Activated naive CD8-positive, alpha-beta T cell treated with anti-CD3 and anti-CD28 coated beads, Interleukin-2, amount 10 ng/mL, durations not matched to agents 7 days and 5 days (primary cell): ENCODE data around the gene ASIC2. TPM values are rescaled to one million over a fixed set of nuclear protein-coding genes. Genes with fewer than 3 reads are reported as not detected.

Source experiments
- ATAC-seq: fragments of 150-1000 bp; cut with Tn5 transposase; one replicate; pipeline ENCODE4 v1.10.0; 2021; ENCODE audit warnings: low read depth, moderate library complexity
- POLR2A ChIA-PET: fragments of 350-600 bp; sonication (Branson Sonifier 250); formaldehyde crosslinking; loops from one replicate; lab custom pipeline; 2021; ENCODE audit warnings: antibody characterized with exemption; lab: Charles Lee
- DNase-seq: peaks from one replicate; pipeline ENCODE4 v3.0.0; 2021
- H3K27ac Mint-ChIP-seq: one replicate; pipeline ENCODE4 v1.8.0; 2022; ENCODE audit warnings: mild to moderate bottlenecking, mixed read lengths
- H3K27me3 Mint-ChIP-seq: one replicate; pipeline ENCODE4 v1.8.0; 2022; ENCODE audit warnings: mild to moderate bottlenecking, moderate library complexity, mixed read lengths
- H3K36me3 Mint-ChIP-seq: one replicate; pipeline ENCODE4 v1.8.0; 2021; ENCODE audit warnings: mild to moderate bottlenecking, mixed read lengths
- H3K4me1 Mint-ChIP-seq: one replicate; pipeline ENCODE4 v1.8.0; 2021; ENCODE audit warnings: mixed read lengths
- H3K4me3 Mint-ChIP-seq: one replicate; pipeline ENCODE4 v1.8.0; 2022; ENCODE audit warnings: mild to moderate bottlenecking, moderate library complexity, mixed read lengths
- H3K9me3 Mint-ChIP-seq: one replicate; pipeline ENCODE4 v1.8.0; 2021; ENCODE audit warnings: mixed read lengths
- total RNA-seq, 2 experiments: library from RNA; stranded (reverse); gene quantifications; one replicate each; pipeline ENCODE4 v1.2.3, GENCODE V29; 2021

ASIC2 gene
- total RNA-seq, 2 experiments from 2014 or later: not detected

- H3K4me1 Mint-ChIP-seq: no peaks in the 10 kb centered on the region
- ATAC-seq: no peak
- POLR2A ChIA-PET: no interaction called here
Measured at GRCh38 chr17:33225994-33226393, 67.1 kb downstream of the ASIC2 start.

GRCh38 chr17:33225509-33225908 lies 67.6 kb downstream of the ASIC2 start:
- Mint-ChIP-seq H3K9me3 (no peaks in the 10 kb centered on the region), H3K4me1 (no peaks in the 10 kb centered on the region), H3K4me3 (no peak overlapping the region), H3K36me3 (no peaks in the 10 kb centered on the region), H3K27ac (no peak overlapping the region), H3K27me3 (peaks cover 7% of the 10 kb centered on the region)
- no peak for DNase-seq
- POLR2A ChIA-PET: no interaction called here
- no peak for ATAC-seq

More at GRCh38 chr17:33225994-33226393, 67.1 kb downstream of the ASIC2 start:
- DNase-seq: no peak
- no peaks in the 10 kb centered on the region for H3K36me3 Mint-ChIP-seq
- H3K9me3 Mint-ChIP-seq: no peaks in the 10 kb centered on the region
- no peak overlapping the region for H3K27ac Mint-ChIP-seq
- peaks cover 7% of the 10 kb centered on the region for H3K27me3 Mint-ChIP-seq
- H3K4me3 Mint-ChIP-seq: no peak overlapping the region

- no peaks in the 10 kb centered on the region for H3K4me1 Mint-ChIP-seq
- no peak overlapping the region for H3K27ac Mint-ChIP-seq
- ATAC-seq: no peak
- no peak for DNase-seq
- no peaks in the 10 kb centered on the region for H3K9me3 Mint-ChIP-seq
- POLR2A ChIA-PET: no interaction called here
- no peak overlapping the region for H3K4me3 Mint-ChIP-seq
- no peaks in the 10 kb centered on the region for H3K36me3 Mint-ChIP-seq
- H3K27me3 Mint-ChIP-seq: peaks cover 4% of the 10 kb centered on the region
Measured at GRCh38 chr17:33220036-33220435, 73.1 kb downstream of the ASIC2 start.

GRCh38 chr17:33218698-33219601 lies 74.1 kb downstream of the ASIC2 start:
- DNase-seq (no peak), ATAC-seq (no peak)
- Mint-ChIP-seq H3K36me3 (no peaks in the 10 kb centered on the region), H3K27me3 (peaks cover 4% of the 10 kb centered on the region), H3K4me3 (no peak overlapping the region), H3K27ac (no peak overlapping the region), H3K4me1 (no peaks in the 10 kb centered on the region), H3K9me3 (no peaks in the 10 kb centered on the region)
- POLR2A ChIA-PET: no interaction called here

GRCh38 chr17:33217891-33218290 lies 75.2 kb downstream of the ASIC2 start:
- no peak overlapping the region for H3K27ac Mint-ChIP-seq
- POLR2A ChIA-PET: no interaction called here
- no peaks in the 10 kb centered on the region for H3K4me1 Mint-ChIP-seq
- H3K36me3 Mint-ChIP-seq: no peaks in the 10 kb centered on the region
- peaks cover 2% of the 10 kb centered on the region for H3K27me3 Mint-ChIP-seq
- DNase-seq: no peak
- no peaks in the 10 kb centered on the region for H3K9me3 Mint-ChIP-seq
- H3K4me3 Mint-ChIP-seq: no peak overlapping the region
- ATAC-seq: no peak

- no peak for ATAC-seq
- Mint-ChIP-seq H3K27ac (no peak overlapping the region), H3K4me3 (no peak overlapping the region), H3K36me3 (no peaks in the 10 kb centered on the region), H3K9me3 (no peaks in the 10 kb centered on the region), H3K4me1 (no peaks in the 10 kb centered on the region), H3K27me3 (peaks cover 2% of the 10 kb centered on the region)
- POLR2A ChIA-PET: no interaction called here
- DNase-seq: no peak
Measured at GRCh38 chr17:33214996-33215395, 78.1 kb downstream of the ASIC2 start.

GRCh38 chr17:33210285-33210684 lies 82.8 kb downstream of the ASIC2 start:
- Mint-ChIP-seq H3K4me3 (no peak overlapping the region), H3K27ac (no peak overlapping the region), H3K27me3 (peaks cover 2% of the 10 kb centered on the region), H3K36me3 (no peaks in the 10 kb centered on the region), H3K4me1 (no peaks in the 10 kb centered on the region), H3K9me3 (no peaks in the 10 kb centered on the region)
- ATAC-seq: no peak
- no peak for DNase-seq
- POLR2A ChIA-PET: no interaction called here

GRCh38 chr17:33209671-33210070 lies 83.4 kb downstream of the ASIC2 start:
- Mint-ChIP-seq H3K27ac (no peak overlapping the region), H3K4me3 (no peak overlapping the region), H3K9me3 (no peaks in the 10 kb centered on the region), H3K4me1 (no peaks in the 10 kb centered on the region), H3K36me3 (no peaks in the 10 kb centered on the region), H3K27me3 (peaks cover 2% of the 10 kb centered on the region)
- DNase-seq (no peak), ATAC-seq (no peak)
- POLR2A ChIA-PET: no interaction called here

- Mint-ChIP-seq H3K4me1 (no peaks in the 10 kb centered on the region), H3K36me3 (no peaks in the 10 kb centered on the region), H3K4me3 (no peak overlapping the region), H3K9me3 (no peaks in the 10 kb centered on the region), H3K27ac (no peak overlapping the region), H3K27me3 (peaks cover 2% of the 10 kb centered on the region)
- POLR2A ChIA-PET: no interaction called here
- ATAC-seq: no peak
- no peak for DNase-seq
Measured at GRCh38 chr17:33207231-33207630, 85.9 kb downstream of the ASIC2 start.

GRCh38 chr17:33205552-33205951 lies 87.5 kb downstream of the ASIC2 start:
- Mint-ChIP-seq H3K9me3 (no peaks in the 10 kb centered on the region), H3K4me3 (no peak overlapping the region), H3K36me3 (no peaks in the 10 kb centered on the region), H3K4me1 (no peaks in the 10 kb centered on the region), H3K27me3 (no peaks in the 10 kb centered on the region), H3K27ac (no peak overlapping the region)
- no peak for ATAC-seq
- POLR2A ChIA-PET: no interaction called here
- no peak for DNase-seq

- H3K36me3 Mint-ChIP-seq: no peaks in the 10 kb centered on the region
- H3K4me1 Mint-ChIP-seq: no peaks in the 10 kb centered on the region
- peaks cover 2% of the 10 kb centered on the region for H3K27me3 Mint-ChIP-seq
- POLR2A ChIA-PET: no interaction called here
- no peak overlapping the region for H3K27ac Mint-ChIP-seq
- no peak overlapping the region for H3K4me3 Mint-ChIP-seq
- ATAC-seq (no peak), DNase-seq (no peak)
- no peaks in the 10 kb centered on the region for H3K9me3 Mint-ChIP-seq
Measured at GRCh38 chr17:33204701-33205100, 88.4 kb downstream of the ASIC2 start.

GRCh38 chr17:33204156-33204555 lies 88.9 kb downstream of the ASIC2 start:
- no peaks in the 10 kb centered on the region for H3K4me1 Mint-ChIP-seq
- no peak overlapping the region for H3K27ac Mint-ChIP-seq
- H3K27me3 Mint-ChIP-seq: peaks cover 2% of the 10 kb centered on the region
- H3K4me3 Mint-ChIP-seq: no peak overlapping the region
- ATAC-seq: no peak
- POLR2A ChIA-PET: no interaction called here
- no peaks in the 10 kb centered on the region for H3K9me3 Mint-ChIP-seq
- H3K36me3 Mint-ChIP-seq: no peaks in the 10 kb centered on the region
- DNase-seq: no peak

GRCh38 chr17:33202796-33203495 lies 90.1 kb downstream of the ASIC2 start:
- H3K4me3 Mint-ChIP-seq: no peak overlapping the region
- POLR2A ChIA-PET: no interaction called here
- no peak overlapping the region for H3K27ac Mint-ChIP-seq
- no peaks in the 10 kb centered on the region for H3K4me1 Mint-ChIP-seq
- H3K36me3 Mint-ChIP-seq: no peaks in the 10 kb centered on the region
- DNase-seq (no peak), ATAC-seq (no peak)
- peaks cover 2% of the 10 kb centered on the region for H3K27me3 Mint-ChIP-seq
- no peaks in the 10 kb centered on the region for H3K9me3 Mint-ChIP-seq

GRCh38 chr17:33202021-33202420 lies 91.1 kb downstream of the ASIC2 start:
- H3K27ac Mint-ChIP-seq: no peak overlapping the region
- H3K9me3 Mint-ChIP-seq: no peaks in the 10 kb centered on the region
- H3K27me3 Mint-ChIP-seq: peaks cover 2% of the 10 kb centered on the region
- H3K4me1 Mint-ChIP-seq: no peaks in the 10 kb centered on the region
- POLR2A ChIA-PET: no interaction called here
- H3K36me3 Mint-ChIP-seq: no peaks in the 10 kb centered on the region
- ATAC-seq (no peak), DNase-seq (no peak)
- no peak overlapping the region for H3K4me3 Mint-ChIP-seq
